T-helper 22 cell (primary cell): ENCODE measurements around the gene NEURL1.
"Not testable (repeated sequence)": the region's sequence is repeated elsewhere in the genome, so short reads cannot be mapped to it uniquely, and the experiment has no call there.

ENCODE experiments used
- DNase-seq: peaks from one replicate; pipeline ENCODE4 v3.0.0-alpha.2; 2020; ENCODE audit warnings: low read depth

Gene NEURL1

DNA sequence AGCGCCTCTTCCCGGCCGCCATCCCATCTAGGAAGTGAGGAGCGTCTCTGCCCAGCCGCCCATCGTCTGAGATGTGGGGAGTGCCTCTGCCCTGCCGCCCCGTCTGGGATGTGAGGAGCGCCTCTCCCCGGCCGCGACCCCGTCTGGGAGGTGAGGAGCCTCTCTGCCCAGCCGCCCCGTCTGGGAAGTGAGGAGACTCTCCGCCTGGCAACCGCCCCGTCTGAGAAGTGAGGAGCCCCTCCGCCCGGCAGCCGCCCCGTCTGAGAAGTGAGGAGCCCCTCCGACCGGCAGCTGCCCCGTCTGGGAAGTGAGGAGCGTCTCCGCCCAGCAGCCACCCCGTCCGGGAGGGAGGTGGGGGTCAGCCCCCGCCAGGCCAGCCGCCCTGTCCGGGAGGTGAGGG, 113.5 kb downstream of the NEURL1 start:
- DNase-seq = not testable (repeated sequence)

- DNase-seq = not testable (repeated sequence)
Measured at GRCh38 chr10:103608056-103608455, 114.6 kb downstream of the NEURL1 start.

- no peak for DNase-seq
Measured at GRCh38 chr10:103609231-103610082, 116.0 kb downstream of the NEURL1 start.

GRCh38 chr10:103610083-103610472, 116.6 kb downstream of the NEURL1 start:
- DNase-seq = no peak

DNA sequence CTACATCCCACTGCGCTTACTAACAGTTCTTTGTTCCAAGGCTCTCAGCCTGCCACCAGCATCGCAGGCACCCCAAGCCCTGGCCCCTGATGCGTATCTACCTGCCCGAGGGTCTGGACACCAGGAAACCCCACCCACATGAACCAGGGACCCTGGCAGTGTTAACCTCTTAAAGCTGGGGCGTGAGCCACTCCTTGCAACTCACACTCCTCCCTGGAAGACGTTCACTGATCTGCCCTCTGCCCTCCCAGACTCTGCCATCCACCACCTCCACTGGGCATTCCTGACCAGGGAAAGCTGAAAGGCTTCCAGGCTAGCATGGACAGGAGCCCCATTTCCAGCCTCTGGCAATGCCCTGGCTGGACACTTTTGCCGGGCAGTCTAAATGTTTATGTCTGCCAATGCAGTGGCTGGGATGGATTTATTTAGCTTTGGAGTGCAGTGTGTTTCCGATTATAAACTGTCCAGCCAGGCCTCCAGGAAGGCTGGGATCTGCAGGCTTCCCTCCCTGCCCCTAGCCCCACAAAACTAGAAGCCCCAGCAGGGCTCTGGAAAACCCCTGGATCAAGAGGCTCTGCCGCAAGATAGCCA, 117.5 kb downstream of the NEURL1 start:
- no peak for DNase-seq

DNA sequence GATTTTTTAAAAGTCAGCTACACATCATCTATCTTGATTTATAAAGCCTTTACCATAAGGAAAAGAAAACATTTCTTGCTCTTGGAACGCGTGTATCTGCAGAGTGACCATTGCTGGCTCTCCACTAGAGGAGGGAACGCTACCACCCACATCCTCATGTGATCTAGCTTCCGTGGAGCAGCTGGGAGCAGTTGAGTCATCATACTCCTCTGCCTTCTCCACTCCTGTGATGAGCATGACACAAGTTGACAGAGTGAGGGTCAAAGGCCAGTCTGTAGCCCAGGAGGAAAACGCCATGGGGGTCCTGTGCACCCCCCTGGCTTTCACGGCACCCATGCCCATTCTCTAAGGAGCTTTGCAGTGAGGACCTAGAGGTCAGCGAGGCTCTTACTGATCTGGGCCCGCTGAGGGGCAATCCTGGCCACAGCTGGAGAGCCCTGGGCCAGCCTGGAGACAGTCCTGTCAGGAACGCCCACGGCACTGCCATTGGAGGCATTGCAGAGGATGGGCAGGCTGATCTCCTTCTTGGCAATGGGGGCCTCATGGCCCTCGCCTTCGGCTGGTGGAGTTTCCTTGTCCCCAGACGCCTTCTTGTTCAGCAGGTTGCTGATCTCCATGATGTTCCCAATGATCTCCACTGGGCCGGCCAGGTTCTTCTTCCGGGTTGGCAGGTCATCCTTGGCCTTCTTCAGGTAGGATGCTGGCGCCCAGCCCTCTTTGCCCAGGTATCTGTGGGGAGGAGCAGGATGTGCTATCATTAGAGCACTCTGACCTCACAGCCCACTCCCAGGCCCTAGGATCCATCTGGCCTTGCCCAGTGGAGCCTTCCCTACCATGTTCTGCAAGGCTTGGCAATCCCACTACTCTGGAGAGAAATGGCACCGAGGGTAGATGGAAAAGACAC, 119.2 kb downstream of the NEURL1 start:
- no peak for DNase-seq

DNA sequence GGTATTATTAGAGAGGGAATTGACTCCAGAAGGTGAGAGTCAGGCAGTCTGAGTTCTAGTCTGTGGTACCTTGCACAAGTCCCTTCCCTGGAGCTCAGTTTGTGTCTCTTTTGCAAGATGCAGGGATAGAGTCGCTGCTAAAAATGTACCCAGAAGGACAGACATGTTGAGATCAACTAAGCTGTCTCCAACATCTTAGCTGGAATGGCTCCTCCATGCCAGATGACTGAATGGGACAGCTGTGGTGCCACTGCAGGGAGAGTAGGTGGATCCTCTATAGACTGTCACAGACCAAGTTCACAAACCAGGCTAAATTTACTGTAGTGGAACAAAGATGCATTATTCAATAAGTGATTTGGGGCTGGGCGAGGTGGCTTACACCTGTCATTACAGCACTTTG, 120.1 kb downstream of the NEURL1 start:
- DNase-seq = no peak

DNA sequence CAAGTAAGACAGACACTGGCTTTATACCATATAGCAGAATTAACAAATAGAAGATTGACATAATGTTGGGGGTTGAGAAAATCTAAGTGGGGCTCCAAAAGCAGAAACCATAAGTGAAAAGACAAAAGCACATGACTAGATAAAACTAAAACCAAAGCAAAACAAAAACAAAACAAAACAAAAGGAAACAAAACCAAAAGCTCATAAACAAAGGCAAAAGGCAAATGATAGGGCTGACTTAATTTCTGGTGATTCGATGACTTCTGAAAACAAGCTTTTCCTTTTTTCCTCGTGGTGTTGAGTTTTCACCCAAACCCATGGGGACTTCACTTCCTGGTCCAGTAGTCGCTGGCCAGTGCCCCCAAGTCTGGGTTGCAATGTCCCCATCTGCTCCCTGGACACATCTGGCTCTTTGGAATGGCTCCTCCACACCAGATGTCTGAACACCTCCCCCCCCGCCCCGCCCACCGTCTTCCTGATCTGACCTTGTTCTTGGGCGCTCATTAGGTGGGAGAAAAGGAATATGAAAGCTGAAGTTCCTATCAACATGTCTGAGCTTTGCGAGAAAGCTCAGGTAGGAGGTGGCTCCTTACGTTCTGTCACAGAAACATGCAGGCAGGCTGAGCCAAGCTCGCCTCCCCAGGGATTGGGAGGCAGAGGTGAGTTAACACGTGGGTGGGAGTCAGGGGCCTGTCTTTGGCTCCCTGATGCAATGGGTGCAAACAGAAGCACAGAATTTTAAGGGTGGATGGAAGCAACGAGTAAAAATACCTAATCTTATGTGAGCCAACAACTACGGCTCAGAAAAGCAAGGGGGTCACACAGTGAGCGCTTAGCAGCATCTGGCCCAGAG, 121.0 kb downstream of the NEURL1 start:
- no peak for DNase-seq

DNA sequence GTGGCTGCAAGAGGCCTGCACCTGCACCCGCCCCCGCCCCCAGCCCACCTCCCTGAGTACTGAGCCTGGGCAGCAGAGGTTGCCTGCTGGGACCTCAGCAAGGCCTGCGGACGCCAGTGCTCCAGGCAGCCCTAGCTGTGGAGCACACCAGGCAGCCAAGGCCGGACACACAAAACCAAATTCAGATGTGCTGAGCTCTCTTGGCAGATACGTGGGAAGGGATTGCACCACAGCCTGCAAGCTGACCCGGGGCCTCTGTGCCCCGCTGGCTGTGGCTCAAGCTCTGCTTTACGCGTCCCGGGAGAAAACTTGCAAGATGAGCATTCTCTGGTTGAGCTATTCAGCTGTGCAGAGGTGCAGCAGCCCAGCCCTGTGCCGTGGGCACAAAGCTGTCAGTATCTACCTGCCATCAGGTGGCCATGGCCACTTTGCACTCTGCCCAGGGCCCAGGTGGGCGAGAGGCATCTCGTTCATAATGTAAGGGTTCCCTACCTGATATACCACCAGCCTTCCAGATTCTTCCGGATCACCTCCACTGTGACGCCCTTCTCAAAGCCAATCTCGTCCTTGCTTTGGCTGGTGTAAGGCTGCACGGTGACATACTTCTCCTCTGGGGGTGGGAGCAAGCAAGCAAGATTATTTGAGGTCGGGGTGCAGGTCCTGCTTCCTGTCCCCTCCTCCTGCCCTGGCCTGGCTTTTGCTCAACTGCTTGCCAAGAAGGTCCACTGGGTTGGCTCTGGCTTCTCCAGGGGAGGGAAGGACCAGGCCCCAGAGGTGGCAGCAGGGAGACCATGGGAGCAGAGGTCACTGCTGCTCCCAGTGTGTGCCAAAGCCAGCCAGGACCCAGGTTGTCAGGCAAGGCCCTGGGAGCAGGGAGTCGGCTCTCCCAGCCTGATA, 123.4 kb downstream of the NEURL1 start:
- DNase-seq = no peak

GRCh38 chr10:103617602-103618385, 124.3 kb downstream of the NEURL1 start:
- DNase-seq = no peak

DNA sequence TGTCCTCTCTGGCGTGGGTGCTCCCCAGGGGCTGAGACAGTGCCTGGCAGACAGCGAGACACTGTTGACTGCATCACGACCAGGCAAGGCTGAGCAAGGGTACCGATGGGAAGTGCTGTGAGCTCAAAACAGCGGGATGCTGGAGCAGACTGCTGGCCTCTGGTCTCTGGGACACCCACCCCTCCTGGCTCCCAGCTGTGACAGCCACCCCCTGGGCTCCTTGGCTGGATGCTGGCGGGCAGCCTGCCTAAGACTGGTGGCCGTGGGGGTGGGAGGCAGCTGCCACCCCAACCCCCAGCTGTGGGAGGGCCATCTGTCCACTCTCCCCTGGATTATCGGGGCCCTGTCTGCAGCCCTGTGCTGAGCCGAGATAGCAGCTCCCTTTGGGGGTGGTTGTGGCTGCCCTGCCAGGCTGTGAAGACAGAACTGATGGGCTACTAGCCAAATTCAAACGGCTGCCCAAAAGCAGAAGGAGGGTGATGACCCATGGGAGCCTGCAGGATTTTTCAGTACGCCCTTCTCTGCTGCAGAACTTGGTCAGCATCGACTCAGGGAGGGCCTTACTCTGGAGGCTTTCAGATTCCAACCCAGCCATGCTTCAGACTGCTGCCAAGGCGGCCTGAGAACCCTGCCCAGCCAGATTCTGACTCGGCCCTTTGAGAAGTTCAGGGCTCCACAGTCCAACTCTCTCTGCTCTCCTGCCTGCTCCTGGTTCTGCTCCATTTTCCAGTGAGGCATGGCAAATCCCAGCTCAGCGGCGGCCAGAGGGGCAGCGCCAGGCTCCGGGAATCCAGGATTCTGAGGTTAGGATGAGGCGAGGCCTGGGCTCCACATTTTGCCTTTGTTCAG, 125.3 kb downstream of the NEURL1 start:
- DNase-seq = no peak

GRCh38 chr10:103619424-103620351, 126.2 kb downstream of the NEURL1 start:
- DNase-seq = no peak

GRCh38 chr10:103620352-103620740, 126.8 kb downstream of the NEURL1 start:
- no peak for DNase-seq

DNA sequence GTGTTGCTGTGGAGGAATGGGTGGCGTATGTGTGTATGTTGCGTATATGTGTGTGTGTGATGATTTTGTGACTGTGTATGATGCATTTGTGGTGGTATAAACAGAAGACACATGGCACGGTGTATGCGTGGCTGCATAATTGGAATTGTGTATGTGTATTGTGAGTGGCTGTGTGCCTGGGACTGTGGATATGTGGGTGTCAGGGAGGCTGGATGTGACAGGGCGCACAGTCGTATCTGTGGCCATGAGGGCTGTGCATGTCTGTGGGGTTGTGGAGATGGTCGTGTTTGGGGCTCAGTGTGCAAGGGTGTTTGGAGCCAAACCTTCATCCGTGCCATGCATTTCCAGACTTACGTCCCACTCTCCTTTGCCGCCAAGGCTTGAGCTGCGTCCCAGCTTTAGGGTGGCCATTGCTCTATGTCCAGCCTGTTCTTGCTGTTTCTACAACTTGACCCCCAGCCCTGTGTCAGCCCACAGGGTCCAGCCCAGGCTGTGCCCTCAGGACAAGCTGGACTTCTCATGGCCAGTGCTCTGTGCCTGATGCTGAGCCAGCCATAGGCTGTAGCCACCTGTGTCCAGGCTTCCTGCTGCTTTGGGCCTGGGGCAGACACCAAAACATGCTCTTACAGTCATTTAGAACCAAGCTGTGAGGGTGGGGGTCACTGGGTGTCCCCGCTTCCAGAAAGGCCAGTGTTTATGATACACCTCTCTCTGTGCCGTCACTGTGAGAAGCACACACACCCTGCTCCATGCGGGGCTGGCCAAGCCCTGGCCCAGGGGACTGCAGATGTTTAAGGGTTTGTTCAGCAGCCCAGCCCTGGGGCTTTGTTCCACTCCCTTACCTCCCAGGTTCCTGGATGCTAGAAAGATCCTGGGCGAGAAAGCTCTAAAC, 127.6 kb downstream of the NEURL1 start:
- DNase-seq = no peak

DNA sequence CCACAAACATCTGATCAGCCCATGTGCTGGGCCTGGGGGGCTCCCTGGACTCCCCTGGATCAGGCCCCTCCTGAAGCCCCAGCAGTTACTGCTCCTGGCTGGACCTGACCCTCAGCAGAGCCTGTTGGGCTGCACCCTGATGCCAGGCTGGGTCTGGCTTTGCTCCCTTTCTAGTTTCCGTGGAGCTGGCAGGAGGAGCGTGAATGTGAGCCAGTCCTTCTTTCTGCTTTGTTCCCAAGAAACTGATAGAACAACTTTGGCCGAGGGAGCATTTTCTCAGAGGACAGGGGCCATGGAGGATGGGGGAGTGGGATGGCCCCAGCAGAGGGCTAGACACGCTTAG, 128.2 kb downstream of the NEURL1 start:
- DNase-seq = no peak

DNA sequence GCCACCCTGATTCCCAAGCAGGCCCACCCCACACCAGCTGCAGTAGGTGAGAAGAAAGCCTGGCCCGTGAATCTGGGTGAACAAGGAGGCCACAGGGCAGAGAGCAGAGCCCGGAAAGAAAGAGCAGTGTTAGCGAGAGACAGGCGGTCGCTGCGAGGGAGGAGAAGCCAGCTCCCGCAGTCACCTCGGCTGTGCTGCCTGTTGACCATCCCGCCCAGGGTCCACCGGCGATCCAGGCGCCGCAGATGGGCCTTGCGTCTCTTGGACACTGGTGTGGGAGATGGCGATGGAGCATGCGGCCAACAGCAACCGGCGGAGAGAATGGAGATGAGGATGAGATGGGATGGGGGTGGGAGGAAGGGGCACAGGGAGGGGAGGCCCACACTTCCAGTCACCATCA, 128.8 kb downstream of the NEURL1 start:
- DNase-seq = no peak
